HG02763 (cell line): ENCODE data around the gene TBCB.
"Not testable (repeated sequence)": the region's sequence is repeated elsewhere in the genome, so short reads cannot be mapped to it uniquely, and the experiment has no call there.

Source experiments
- ATAC-seq: cut with Tn5 transposase; IDR thresholded peaks from one replicate; pipeline ENCODE4 v1.9.1; 2021; ENCODE audit warnings: mild to moderate bottlenecking, moderate library complexity; ENCODE audit not compliant: unreplicated experiment

TBCB gene

DNA sequence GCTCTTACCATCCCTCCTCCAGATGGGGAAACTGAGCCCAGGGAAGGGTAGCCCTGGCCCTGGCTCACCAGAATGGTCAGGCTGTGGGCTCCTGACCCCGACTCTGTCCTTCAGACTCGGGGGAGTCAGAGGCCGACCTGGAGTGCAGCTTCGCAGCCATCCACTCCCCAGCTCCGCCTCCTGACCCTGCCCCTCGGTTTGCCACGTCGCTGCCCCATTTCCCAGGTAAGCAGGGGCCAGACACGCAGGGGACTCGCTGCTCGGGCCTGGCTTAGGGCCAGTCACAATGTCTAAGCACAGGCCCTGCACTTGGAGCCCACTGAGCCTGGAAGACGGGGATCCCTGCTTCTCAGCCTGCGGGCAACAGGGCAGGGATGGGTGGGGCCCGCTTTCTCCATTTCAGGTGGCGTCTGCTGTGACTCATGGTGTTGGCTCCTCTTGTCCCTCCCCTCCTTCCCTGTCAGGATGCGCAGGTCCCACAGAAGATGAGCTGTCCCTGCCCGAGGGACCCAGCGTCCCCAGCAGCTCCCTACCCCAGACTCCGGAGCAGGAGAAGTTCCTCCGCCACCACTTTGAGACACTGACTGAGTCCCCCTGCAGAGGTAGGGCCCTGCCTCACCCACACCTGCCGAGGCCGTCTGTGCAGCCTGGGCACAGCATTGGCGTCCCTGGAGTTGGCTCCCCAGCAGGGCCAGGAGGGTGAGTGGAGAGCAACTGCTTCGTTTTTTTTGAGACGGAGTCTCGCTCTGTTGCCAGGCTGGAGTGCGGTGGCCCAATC, 13.5 kb upstream of the TBCB start:
- no peak for ATAC-seq

- no peak for ATAC-seq
Measured at GRCh38 chr19:36103040-36103626, 12.1 kb upstream of the TBCB start.

DNA sequence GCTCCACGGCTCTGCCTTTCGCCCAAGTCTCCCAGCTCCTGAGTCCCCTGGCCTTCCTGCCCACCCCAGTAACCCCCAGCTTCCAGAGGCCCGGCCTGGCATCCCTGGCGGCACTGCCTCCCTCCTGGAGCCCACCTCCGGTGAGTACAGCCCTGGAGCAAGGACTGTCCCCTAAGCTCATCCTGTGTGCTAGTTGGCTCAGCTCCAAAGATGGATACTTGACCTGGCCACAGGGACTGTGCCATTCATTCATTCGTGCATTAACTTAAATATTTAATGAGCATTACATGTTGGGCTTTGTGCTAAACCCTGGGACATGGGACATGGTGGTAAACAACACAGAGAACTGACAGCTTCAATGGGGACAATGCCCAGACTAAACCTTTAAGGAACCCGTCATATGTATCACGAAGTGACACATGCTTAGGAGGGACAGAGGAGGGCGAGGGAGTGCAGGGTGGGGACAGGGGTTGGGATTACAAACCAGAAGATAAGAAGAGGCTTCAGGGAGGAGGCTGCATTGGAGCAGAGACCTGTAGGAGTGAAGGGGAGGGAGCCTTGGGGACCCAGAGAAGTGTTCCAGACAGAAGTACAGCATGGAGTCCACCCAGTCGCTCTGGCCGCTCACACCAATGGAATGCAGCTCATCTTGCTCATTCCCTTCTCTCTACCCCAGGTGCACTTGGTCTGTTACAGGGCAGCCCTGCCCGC, 11.3 kb upstream of the TBCB start:
- ATAC-seq = no peak

DNA sequence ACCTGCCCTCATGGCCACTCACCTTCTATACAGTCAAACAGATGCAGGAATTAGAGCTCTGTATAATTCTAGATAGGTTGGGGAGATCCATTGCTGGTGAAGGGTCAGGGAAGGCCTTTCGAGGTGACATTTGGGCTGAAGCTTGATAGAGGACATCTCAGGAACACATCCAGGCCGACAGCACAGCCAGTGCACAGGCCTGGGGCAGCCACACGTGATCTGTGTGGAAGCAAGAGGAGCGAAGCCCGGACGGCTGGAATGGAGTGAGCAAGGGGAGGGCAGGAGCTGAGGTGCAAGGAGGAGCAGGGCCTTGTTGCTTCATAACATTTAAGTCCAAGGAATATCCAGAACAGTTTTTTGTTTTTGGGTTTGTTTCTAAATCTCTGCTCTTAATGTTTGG, 8.8 kb upstream of the TBCB start:
- ATAC-seq = no peak

DNA sequence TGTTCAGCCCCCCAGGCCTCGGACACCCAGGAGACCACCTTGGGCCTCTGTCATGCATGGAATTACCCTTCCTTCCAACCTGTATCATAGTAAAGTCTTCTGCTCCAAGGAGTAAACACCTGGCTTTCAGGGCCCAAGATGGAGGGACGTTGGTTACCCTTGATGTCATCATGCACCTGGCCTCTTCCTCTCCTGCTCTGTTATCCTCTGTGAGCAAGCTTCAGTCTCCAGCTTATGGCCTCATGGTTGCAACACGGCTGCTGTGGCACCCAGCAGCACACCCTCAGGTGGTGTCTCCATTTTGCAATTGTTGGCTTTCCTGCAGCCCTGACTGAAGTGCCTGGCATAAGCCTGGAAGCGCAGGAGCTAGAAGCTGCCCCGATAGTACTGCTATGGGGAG, 8.3 kb upstream of the TBCB start:
- ATAC-seq = no peak

GRCh38 chr19:36108684-36109083, 6.6 kb upstream of the TBCB start:
- no peak for ATAC-seq

- no peak for ATAC-seq
Measured at GRCh38 chr19:36110487-36111199, 4.6 kb upstream of the TBCB start, which contains the start of gene OVOL3. OVOL3 (plus strand) TSS chr19:36111143; CDS start chr19:36111203, 60 bp downstream.

DNA sequence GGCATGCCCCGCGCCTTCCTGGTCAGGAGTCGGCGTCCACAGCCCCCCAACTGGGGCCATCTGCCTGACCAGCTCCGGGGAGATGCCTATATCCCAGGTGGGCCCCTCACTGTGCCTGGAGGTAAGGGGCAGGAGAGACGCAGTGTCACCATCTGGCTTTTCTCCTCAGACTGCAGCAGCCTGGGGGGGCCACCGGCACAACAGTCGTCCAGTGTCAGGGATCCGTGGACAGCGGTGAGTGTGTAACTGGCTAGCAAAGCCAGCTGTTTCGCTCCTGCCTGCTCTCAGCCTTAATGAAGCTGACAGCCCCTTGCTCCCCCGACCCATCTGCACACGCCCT, 4.1 kb upstream of the TBCB start:
- no peak for ATAC-seq

- no peak for ATAC-seq
Measured at GRCh38 chr19:36112678-36113077, 2.6 kb upstream of the TBCB start.

DNA sequence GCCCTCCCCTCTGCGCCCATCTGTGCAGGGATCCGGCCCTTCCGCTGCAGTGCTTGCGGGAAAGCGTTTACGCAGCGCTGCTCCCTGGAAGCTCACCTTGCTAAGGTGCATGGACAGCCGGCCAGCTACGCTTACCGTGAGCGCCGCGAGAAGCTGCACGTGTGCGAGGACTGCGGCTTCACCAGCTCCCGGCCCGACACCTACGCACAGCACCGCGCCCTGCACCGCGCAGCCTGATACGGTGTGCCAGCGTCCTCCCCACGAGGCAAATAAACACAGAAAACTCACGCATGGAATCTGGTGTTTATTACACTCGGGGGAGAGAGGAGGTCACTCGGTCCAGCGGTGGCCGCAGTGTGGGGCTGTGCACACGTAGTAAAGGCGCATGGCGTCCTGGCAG, 1.8 kb upstream of the TBCB start:
- ATAC-seq = no peak

DNA sequence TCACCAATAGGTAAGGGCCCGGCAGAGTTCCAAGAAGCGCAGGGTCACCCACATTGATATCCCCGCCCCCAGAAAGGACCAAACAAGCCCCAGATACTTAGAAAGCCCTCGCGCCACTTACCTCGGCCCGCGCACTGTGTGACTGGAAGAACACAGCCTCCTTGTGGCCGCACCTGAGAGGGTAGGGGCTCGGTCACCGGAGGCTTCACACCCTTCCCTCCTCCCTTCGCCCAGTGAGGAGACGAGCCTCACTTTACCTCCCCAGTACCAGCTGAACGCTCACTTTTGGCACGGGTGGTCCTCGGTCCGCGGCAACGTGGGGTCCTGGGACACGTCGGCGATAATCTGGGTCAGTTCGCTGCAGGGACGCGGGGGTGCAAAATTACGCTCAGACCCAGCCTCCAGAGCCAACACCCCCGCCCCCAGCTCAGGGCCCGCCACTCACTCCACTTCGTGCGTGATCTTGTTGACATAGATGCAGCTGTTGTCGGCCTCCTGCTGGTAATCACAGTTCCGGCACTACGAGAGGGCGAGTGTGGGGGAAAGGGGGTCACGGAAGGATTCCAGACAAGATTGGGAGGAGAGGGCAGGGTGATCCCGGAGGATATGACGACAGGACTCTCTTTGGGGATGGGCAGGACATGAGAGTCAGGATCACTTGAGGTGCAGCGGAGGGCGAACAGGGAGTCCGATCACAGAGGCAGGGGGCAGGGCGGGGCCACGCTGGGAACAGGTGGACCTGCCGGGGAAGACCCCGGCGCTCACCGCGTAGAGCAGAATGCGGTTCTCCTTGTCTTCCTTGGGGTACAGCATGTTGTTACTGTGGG, 1.2 kb upstream of the TBCB start:
- ATAC-seq = peak; percentile 0

DNA sequence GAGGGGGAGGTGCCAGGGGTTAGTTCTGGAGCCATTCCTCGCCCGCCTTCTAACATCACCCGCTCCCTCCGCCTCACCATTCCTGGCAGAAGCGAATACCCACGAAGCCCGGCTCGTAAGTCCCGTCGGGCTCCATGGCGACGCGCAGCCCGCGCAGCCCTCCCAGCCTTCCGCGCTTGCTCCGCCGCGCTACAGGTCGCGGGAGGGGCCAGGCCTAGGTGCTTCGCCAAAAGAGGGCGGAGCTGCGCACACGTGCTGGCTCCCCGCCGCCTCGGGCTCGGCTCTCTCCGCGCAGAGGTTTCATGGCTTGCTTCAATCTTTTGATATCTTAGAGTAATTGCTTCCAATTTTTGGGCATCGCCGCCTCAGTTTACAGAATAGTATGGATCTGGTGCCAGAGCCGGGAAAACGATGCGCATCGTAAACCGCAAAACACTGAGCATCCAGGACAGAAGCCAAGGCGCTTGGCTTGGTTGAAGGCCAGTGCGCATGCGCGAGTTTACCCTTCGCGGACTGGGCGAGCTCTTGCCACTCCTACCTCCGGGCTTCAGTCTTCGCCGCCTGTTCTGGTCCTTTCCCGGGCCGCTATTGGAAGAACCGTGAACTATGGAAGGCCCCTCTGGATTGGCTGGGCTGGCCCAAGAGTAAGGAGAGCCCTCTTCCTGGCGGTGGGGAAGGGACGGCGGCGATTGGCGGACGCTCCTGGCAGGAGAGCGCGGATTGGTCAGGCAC, 381 bp upstream of the TBCB start, which contains the start of gene POLR2I:
Gene POLR2I (minus strand): TSS at position 155 of the 732 bp plus-strand sequence. CDS start 19 bp downstream, at position 136.
- ATAC-seq = peak; percentile 84

- ATAC-seq = no peak
Measured at GRCh38 chr19:36116344-36116637, 1.0 kb downstream of the TBCB start.

- no peak for ATAC-seq
Measured at GRCh38 chr19:36120092-36120983, 5.1 kb downstream of the TBCB start.

DNA sequence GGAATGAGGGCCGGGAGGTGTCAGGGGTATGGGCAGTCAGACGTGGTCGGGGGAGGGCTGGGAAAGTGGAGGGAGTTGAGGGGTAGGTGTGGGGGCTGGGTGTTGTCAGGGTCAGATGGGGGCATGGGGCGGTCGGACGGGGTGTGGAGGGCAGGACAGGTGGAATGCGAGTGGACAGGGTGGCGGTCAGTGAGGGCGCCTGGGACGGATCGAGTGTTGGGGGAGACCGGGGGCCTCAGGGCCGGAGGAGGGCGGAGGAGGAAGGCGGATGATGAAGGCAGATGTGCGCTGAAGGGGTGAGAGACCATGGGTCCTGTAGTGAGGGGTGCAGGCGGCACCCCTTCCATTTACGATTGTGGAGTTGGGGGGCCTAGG, 5.7 kb downstream of the TBCB start:
- no peak for ATAC-seq

- no peak for ATAC-seq
Measured at GRCh38 chr19:36121486-36122124, 6.3 kb downstream of the TBCB start.

DNA sequence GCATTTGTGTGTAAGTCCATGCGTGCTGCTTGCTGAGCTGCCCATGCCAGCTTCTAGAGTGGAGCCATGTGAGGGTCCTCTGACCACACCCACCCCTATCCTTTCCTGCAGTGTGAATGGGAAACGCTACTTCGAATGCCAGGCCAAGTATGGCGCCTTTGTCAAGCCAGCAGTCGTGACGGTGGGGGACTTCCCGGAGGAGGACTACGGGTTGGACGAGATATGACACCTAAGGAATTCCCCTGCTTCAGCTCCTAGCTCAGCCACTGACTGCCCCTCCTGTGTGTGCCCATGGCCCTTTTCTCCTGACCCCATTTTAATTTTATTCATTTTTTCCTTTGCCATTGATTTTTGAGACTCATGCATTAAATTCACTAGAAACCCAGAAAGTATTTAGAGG, 10.3 kb downstream of the TBCB start:
- ATAC-seq = no peak

DNA sequence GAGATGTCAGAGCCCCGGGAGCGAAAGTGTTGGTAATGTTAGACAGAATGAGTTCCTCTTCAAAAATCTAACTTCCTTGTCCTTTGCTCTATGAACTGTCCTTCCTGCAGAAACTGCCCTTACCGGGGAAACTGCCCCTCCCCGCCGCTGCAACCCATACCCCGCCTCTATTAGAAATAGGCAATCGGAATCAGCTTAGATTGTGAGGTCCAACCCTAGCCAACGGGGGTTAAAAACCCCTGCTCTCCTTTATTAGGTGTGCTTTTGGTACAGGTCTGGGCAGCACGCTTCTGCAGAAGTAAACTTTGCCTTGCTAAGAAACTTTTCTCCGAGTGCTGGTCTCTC, 13.1 kb downstream of the TBCB start:
- no peak for ATAC-seq

- ATAC-seq = not testable (repeated sequence)
Measured at GRCh38 chr19:36131221-36131620, 16.0 kb downstream of the TBCB start.
